D721Med (cell line): ENCODE results near the gene KRTAP3-3.

Experiments used
- DNase-seq: peaks from one replicate; pipeline ENCODE4 v3.0.0; 2011; ENCODE audit warnings: low spot score; ENCODE audit not compliant: insufficient read length
- FAIRE-seq: peaks from 2 replicates; lab custom pipeline; 2011; peaks lifted over from hg19 to GRCh38; lab: Jason Lieb, UNC
- CTCF ChIP-seq: IDR thresholded peaks from 2 replicates; pipeline ENCODE4 v1.5.1; 2012; ENCODE audit warnings: mild to moderate bottlenecking, control low read depth; ENCODE audit not compliant: insufficient read depth; ENCODE audit errors: missing control alignments

KRTAP3-3 gene

GRCh38 chr17:41024697-41025096, 30.7 kb upstream of the KRTAP3-3 start:
- DNase-seq (no peak), FAIRE-seq (no peak)

GRCh38 chr17:41020336-41020735, 26.4 kb upstream of the KRTAP3-3 start:
- DNase-seq (no peak), FAIRE-seq (no peak)
- TF ChIP-seq CTCF, result no peak

More at GRCh38 chr17:41024697-41025096, 30.7 kb upstream of the KRTAP3-3 start:
- no peak for TF ChIP-seq CTCF

- DNase-seq, result no peak
- no peak for FAIRE-seq
- TF ChIP-seq CTCF, result no peak
These were observed 25.5 kb upstream of the KRTAP3-3 start for GRCh38 chr17:41019415-41019814.

- TF ChIP-seq CTCF, result no peak
- DNase-seq (no peak), FAIRE-seq (no peak)
These were observed 24.6 kb upstream of the KRTAP3-3 start for GRCh38 chr17:41018541-41018940.

GRCh38 chr17:41016578-41017215, 22.7 kb upstream of the KRTAP3-3 start:
- no peak for TF ChIP-seq CTCF
- DNase-seq, result no peak
- FAIRE-seq, result no peak

- DNase-seq (no peak), FAIRE-seq (no peak)
- TF ChIP-seq CTCF, result no peak
These were observed 21.5 kb upstream of the KRTAP3-3 start for GRCh38 chr17:41015454-41015853.

GRCh38 chr17:41013606-41014005, 19.6 kb upstream of the KRTAP3-3 start:
- no peak for FAIRE-seq

More at GRCh38 chr17:41013606-41014005, 19.6 kb upstream of the KRTAP3-3 start:
- no peak for DNase-seq
- TF ChIP-seq CTCF, result no peak
